ENCODE data around the gene CEP350. TPM values are rescaled to one million over a fixed set of nuclear protein-coding genes. Genes with fewer than 3 reads are reported as not detected.

The CEP350 gene
- total RNA-seq, 2 experiments from 2014 or later: 31.7 to 34.2 TPM

DNA sequence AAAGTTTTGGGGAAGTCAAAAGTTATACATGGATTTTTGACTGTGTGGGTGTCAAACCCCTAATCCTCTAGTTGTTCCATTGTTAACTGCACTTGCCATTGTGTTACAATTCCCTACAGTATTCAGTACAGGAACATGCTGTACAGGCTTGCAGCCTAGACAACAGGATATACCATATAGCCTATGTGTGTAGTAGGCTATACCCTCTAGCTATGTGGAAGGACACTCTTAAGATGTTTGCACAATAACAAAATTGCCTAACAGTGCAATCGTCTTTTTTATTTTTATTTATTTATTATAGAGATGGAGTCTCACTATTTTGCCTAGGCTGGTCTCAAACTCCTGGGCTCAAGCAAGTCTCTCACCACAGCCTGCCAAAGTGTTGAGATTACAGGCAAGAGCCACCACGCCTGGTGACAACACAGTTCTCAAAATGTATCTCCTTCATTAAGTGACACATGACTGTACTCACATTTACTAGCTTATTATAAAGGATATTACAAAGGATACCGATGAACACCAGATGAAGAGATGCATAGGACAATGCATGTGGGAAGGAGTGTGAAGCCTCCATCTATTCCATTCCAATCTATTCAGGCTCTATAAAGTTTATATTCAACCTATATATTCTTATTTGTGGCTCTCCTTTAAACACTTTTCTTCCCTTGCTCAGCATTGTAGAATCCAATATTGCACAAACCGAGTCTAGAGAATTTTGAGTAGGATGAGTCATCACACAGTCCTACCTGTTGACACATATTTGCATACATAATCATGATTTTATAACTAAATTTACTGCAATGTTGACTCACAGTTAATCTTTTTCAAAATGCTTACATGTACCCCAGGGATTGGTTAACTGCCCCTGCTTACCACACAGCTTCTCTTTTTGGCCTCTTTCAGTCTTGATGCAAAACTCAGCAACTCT, 28.4 kb upstream of the CEP350 start:
- Mint-ChIP-seq H3K36me3 (peaks cover 4% of the 10 kb centered on the region), H3K4me3 (no peak overlapping the region), H3K9me3 (no peaks in the 10 kb centered on the region), H3K27me3 (no peaks in the 10 kb centered on the region), H3K27ac (no peak overlapping the region), H3K4me1 (ENCODE audit: low read depth) (no peaks in the 10 kb centered on the region)
- ChIA-PET CTCF (interaction anchor here (1.4 kb wide), 1 partner anchor 11 kb away, joined by 5 read pairs; no protein-coding TSS in a partner anchor), POLR2A (no interaction called here)
- intact Hi-C loops (cut with micrococcal nuclease): no loop called here
- DNase-seq: no peak

GRCh38 chr1:179926850-179927205, 27.8 kb upstream of the CEP350 start:
- Mint-ChIP-seq H3K36me3 (peaks cover under 1% of the 10 kb centered on the region), H3K27ac (no peak overlapping the region), H3K4me1 (ENCODE audit: low read depth) (no peaks in the 10 kb centered on the region), H3K9me3 (no peaks in the 10 kb centered on the region), H3K27me3 (no peaks in the 10 kb centered on the region), H3K4me3 (no peak overlapping the region)
- CTCF ChIA-PET: interaction anchor here (1.4 kb wide), 1 partner anchor 12 kb away, joined by 5 read pairs; no protein-coding TSS in a partner anchor
- DNase-seq: no peak
- POLR2A ChIA-PET: no interaction called here
- intact Hi-C loops (cut with micrococcal nuclease): no loop called here

DNA sequence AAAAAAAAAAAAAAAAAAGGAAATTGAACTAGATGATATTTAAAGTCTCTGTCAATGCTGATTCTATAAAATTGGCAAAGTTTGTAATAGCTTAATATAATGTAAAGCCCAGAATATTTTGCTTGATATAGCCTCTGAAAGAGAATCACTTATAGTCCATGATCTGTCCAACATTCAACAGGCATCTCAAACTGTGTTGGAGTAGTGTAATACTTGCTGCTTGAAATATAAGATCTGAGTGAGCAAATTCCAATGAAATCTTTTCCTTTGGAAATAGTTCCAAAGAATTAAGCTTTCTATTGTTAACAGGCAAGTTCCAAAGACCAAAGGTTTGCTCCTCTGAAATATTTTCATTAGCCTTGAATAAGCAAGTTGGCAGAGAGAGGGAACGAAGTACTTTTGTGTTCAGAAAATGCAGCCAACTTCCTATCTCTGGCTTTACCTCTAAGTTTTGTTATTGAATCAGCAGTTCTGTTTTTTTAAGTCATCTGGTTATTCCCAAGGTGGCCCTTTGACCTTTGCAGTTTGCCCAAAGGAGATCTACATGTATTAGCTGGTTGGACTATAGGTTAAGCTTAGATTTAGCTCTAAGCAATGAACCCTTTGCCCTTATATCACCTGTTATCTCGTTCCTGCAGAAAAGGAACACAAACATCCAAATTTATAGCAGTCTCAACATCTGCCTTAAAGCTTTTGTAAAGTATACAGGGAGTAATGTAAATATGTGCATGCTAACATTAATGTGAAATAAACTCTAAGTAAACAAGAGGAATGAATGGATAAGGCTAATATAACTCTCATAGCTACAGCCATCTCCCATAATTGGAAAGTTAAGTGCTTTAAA, 24.4 kb upstream of the CEP350 start:
- intact Hi-C loops (cut with micrococcal nuclease): no loop called here
- ChIA-PET CTCF (interaction anchor here (0.5 kb wide), 1 partner anchor 12 kb away, joined by 3 read pairs; no protein-coding TSS in a partner anchor), POLR2A (no interaction called here)
- no peak for DNase-seq
- H3K4me3 Mint-ChIP-seq: no peak overlapping the region
- no peaks in the 10 kb centered on the region for H3K9me3 Mint-ChIP-seq
- H3K27ac Mint-ChIP-seq: no peak overlapping the region
- H3K27me3 Mint-ChIP-seq: peaks cover 1% of the 10 kb centered on the region
- H3K36me3 Mint-ChIP-seq: no peaks in the 10 kb centered on the region
- no peaks in the 10 kb centered on the region for H3K4me1 Mint-ChIP-seq (ENCODE audit: low read depth)

DNA sequence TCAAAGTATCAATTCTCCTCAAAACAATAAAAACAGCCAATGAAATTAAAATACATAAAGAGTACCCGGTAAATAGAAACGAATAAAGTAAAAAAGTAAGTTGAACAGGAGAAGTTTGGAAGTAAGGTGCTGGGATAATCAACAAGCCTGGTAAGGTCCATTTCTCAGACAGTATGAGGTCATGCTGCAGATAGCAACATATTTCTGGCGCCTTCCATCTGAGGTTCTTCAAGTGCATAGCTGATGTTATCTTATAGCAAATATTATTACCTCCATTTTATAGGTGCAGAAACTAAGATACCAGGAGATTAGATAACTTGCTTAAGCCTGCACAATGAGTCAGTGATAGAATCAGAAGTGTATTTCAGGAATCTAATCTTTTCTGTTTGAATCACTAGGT, 23.7 kb upstream of the CEP350 start:
- H3K9me3 Mint-ChIP-seq: no peaks in the 10 kb centered on the region
- ChIA-PET CTCF (interaction anchor here (0.5 kb wide), 1 partner anchor 12 kb away, joined by 3 read pairs; no protein-coding TSS in a partner anchor), POLR2A (no interaction called here)
- no peak overlapping the region for H3K4me3 Mint-ChIP-seq
- H3K27me3 Mint-ChIP-seq: peaks cover 1% of the 10 kb centered on the region
- no peaks in the 10 kb centered on the region for H3K4me1 Mint-ChIP-seq (ENCODE audit: low read depth)
- no peak overlapping the region for H3K27ac Mint-ChIP-seq
- intact Hi-C loops (cut with micrococcal nuclease): no loop called here
- no peak for DNase-seq
- no peaks in the 10 kb centered on the region for H3K36me3 Mint-ChIP-seq

GRCh38 chr1:179933219-179933618, 21.4 kb upstream of the CEP350 start:
- DNase-seq: no peak
- Mint-ChIP-seq H3K36me3 (no peaks in the 10 kb centered on the region), H3K27ac (no peak overlapping the region), H3K4me3 (no peak overlapping the region), H3K27me3 (peaks cover 1% of the 10 kb centered on the region), H3K4me1 (ENCODE audit: low read depth) (no peaks in the 10 kb centered on the region), H3K9me3 (no peaks in the 10 kb centered on the region)
- ChIA-PET CTCF (interaction anchor here (1.1 kb wide), 1 partner anchor 18 kb away, joined by 3 read pairs; no protein-coding TSS in a partner anchor), POLR2A (no interaction called here)
- intact Hi-C loops (cut with micrococcal nuclease): no loop called here

DNA sequence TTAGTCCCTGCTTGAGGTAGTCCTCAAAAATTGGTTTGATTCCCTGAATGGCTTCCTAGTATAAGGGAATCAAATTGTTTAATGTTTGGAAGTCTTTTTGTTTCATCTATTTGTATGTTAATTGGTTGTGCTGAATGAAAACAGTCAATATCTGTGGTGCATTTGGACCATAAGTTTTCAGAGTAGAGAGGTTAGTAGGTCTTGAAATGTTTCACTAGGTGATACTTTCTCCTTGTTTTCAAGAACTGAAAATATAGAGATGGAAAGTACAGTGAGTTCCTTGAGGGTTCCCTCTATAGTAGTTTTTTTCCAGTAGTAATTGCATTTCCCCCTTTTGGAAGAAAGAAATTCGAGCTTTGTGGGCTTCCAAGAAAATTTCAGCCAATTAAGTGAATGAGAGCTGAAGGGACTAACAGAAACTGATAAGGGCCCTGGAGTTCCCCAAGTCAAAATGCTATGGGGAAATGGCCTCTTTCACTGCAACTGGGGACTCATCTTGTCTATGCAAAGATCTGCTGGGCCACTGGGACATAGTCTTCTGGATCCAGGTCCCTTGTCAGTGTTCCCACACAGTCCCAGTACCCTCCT, 18.6 kb upstream of the CEP350 start:
- ChIA-PET CTCF (interaction anchor here (2.1 kb wide), 1 partner anchor 68 kb away, joined by 6 read pairs; no protein-coding TSS in a partner anchor), POLR2A (no interaction called here)
- Mint-ChIP-seq H3K27me3 (peaks cover 1% of the 10 kb centered on the region), H3K4me3 (no peak overlapping the region), H3K4me1 (ENCODE audit: low read depth) (no peaks in the 10 kb centered on the region), H3K9me3 (no peaks in the 10 kb centered on the region), H3K36me3 (no peaks in the 10 kb centered on the region), H3K27ac (no peak overlapping the region)
- intact Hi-C loops (cut with micrococcal nuclease): no loop called here
- DNase-seq: no peak

DNA sequence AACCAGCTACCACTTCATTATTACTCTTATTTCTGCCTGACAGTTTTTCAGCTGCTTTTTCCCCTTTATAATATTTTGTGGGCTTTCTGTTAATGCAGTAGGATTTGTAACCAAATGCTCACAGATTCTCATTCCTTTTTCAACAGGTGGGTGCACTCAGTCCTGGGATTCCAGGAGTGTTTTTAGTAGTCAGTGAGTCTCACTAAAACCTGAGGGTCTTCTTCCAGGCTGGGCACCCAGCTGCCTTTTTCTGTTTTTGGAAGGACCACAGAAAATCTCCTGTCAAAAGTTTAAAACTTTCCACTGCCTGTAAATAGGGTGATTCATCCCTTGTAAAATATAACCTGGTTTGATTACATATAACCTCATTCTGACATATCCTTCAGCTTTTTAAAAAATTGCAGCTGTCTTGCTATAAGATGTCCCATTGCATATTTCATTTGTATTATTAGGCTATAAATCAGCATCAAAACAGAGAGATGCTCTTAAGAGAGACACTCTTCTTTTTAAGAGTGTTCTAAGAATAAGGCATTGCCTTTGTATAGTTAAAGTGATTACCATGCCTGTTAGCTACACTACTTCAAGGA, 16.8 kb upstream of the CEP350 start:
- Mint-ChIP-seq H3K27ac (no peak overlapping the region), H3K36me3 (no peaks in the 10 kb centered on the region), H3K4me3 (no peak overlapping the region), H3K27me3 (no peaks in the 10 kb centered on the region), H3K4me1 (ENCODE audit: low read depth) (no peaks in the 10 kb centered on the region), H3K9me3 (no peaks in the 10 kb centered on the region)
- intact Hi-C loops (cut with micrococcal nuclease): no loop called here
- no peak for DNase-seq
- CTCF ChIA-PET: interaction anchor here (2.1 kb wide), 1 partner anchor 70 kb away, joined by 6 read pairs; no protein-coding TSS in a partner anchor
- POLR2A ChIA-PET: no interaction called here

DNA sequence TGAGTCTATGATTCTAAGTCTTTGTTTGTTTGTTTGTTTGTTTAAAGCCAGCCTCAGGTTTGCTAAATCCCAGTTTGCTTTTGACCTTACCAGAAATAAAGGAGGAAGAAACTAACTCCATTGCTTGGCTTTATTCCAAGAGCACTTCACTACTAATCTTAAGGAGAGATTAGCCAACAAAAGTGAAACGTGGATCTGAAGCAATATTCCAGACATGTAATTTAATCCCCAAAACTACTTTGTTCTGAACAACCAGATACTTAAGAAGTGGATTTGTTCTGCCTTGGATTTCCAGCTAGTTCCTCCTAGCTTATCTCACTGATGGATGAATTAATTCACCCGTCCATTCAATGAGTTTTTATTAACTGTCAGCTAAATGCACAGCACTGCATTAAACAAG, 15.9 kb upstream of the CEP350 start:
- no peak for DNase-seq
- POLR2A ChIA-PET: no interaction called here
- Mint-ChIP-seq H3K27ac (no peak overlapping the region), H3K4me1 (ENCODE audit: low read depth) (no peaks in the 10 kb centered on the region), H3K27me3 (no peaks in the 10 kb centered on the region), H3K4me3 (no peak overlapping the region), H3K36me3 (no peaks in the 10 kb centered on the region), H3K9me3 (no peaks in the 10 kb centered on the region)
- CTCF ChIA-PET: no interaction called here
- intact Hi-C loops (cut with micrococcal nuclease): no loop called here

GRCh38 chr1:179939941-179940340, 14.7 kb upstream of the CEP350 start:
- CTCF ChIA-PET: no interaction called here
- Mint-ChIP-seq H3K9me3 (no peaks in the 10 kb centered on the region), H3K4me3 (no peak overlapping the region), H3K27me3 (no peaks in the 10 kb centered on the region), H3K27ac (no peak overlapping the region), H3K36me3 (no peaks in the 10 kb centered on the region), H3K4me1 (ENCODE audit: low read depth) (no peaks in the 10 kb centered on the region)
- intact Hi-C loops (cut with micrococcal nuclease): no loop called here
- no peak for DNase-seq
- POLR2A ChIA-PET: no interaction called here

GRCh38 chr1:179941454-179941853, 13.2 kb upstream of the CEP350 start:
- H3K9me3 Mint-ChIP-seq: no peaks in the 10 kb centered on the region
- H3K27me3 Mint-ChIP-seq: no peaks in the 10 kb centered on the region
- ChIA-PET CTCF (no interaction called here), POLR2A (no interaction called here)
- intact Hi-C loops (cut with micrococcal nuclease): no loop called here
- no peaks in the 10 kb centered on the region for H3K36me3 Mint-ChIP-seq
- no peak overlapping the region for H3K4me3 Mint-ChIP-seq
- H3K4me1 Mint-ChIP-seq (ENCODE audit: low read depth): no peaks in the 10 kb centered on the region
- H3K27ac Mint-ChIP-seq: no peak overlapping the region
- no peak for DNase-seq

GRCh38 chr1:179950651-179951050, 4.0 kb upstream of the CEP350 start:
- no peak for DNase-seq
- Mint-ChIP-seq H3K36me3 (no peaks in the 10 kb centered on the region), H3K4me1 (ENCODE audit: low read depth) (peaks cover 20% of the 10 kb centered on the region), H3K4me3 (no peak overlapping the region), H3K9me3 (no peaks in the 10 kb centered on the region), H3K27me3 (no peaks in the 10 kb centered on the region), H3K27ac (no peak overlapping the region)
- CTCF ChIA-PET: no interaction called here
- intact Hi-C loops (cut with micrococcal nuclease): loop anchor here (5.0 kb wide), 2 partner anchors 923 to 1072 kb away; partner anchors contain the start of genes FAM20B and STX6
- POLR2A ChIA-PET: no interaction called here

Measured in activated CD4-positive, alpha-beta memory T cell treated with anti-CD3 and anti-CD28 coated beads for 36 hours (primary cell).